GM18517 (cell line): ENCODE results near the gene SLC39A7.

Experiments used
- ATAC-seq: cut with Tn5 transposase; IDR thresholded peaks from one replicate; pipeline ENCODE4 v1.9.1; 2021; ENCODE audit warnings: mild to moderate bottlenecking, moderate library complexity; ENCODE audit not compliant: unreplicated experiment

The SLC39A7 gene

GRCh38 chr6:33200219-33201146, at the start of gene SLC39A7, which contains the start of gene RXRB:
TSS of gene SLC39A7 (plus strand) at chr6:33200867. CDS start at chr6:33201246, 379 bp downstream.
TSS of gene RXRB (minus strand) at chr6:33200665. CDS start at chr6:33200476, 189 bp downstream.
- ATAC-seq: peak; percentile 55

GRCh38 chr6:33151050-33151449, 49.6 kb upstream of the SLC39A7 start:
- no peak for ATAC-seq

- no peak for ATAC-seq
Observed at GRCh38 chr6:33154349-33154748, 46.3 kb upstream of the SLC39A7 start.

- no peak for ATAC-seq
Observed at GRCh38 chr6:33156561-33156960, 44.1 kb upstream of the SLC39A7 start.

- ATAC-seq: no peak
Observed at GRCh38 chr6:33156964-33157363, 43.7 kb upstream of the SLC39A7 start.

GRCh38 chr6:33160096-33160495, 40.6 kb upstream of the SLC39A7 start:
- ATAC-seq: no peak

DNA sequence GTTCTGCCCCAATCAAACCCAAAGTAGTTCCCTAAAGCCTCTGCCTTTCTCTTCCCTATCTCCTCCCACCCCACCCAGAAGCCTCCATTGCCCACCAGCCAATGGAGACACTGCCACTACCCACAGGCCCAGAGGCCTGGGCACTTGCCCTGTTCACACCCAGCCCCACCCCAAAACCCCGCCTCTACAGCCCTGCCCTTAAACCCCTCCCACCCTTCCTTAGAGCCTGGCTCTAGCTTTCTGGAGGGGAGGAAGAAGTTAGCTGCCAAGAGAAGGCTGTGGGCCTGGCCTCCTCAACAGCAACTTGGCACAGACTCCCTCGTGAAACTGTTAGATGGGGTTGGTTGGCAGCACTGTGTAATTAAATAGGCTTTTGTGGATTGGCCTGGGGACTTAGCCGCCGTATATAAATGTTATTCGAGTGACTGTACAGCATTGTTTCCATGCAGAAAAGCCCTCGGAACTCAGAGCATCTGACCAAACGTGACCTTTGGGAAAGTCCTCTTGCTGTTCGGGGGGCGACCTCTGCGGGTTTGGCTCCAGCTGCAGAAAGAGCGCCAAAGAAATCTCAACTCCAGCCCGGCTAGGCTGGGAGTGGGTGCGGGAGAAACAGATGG, 39.8 kb upstream of the SLC39A7 start:
- ATAC-seq: no peak

- ATAC-seq: no peak
Observed at GRCh38 chr6:33161354-33162331, 39.0 kb upstream of the SLC39A7 start.

GRCh38 chr6:33163540-33163939, 37.1 kb upstream of the SLC39A7 start:
- no peak for ATAC-seq

GRCh38 chr6:33164176-33164575, 36.5 kb upstream of the SLC39A7 start:
- no peak for ATAC-seq

GRCh38 chr6:33164665-33165373, 35.8 kb upstream of the SLC39A7 start:
- no peak for ATAC-seq

GRCh38 chr6:33165581-33166258, 34.9 kb upstream of the SLC39A7 start:
- no peak for ATAC-seq

DNA sequence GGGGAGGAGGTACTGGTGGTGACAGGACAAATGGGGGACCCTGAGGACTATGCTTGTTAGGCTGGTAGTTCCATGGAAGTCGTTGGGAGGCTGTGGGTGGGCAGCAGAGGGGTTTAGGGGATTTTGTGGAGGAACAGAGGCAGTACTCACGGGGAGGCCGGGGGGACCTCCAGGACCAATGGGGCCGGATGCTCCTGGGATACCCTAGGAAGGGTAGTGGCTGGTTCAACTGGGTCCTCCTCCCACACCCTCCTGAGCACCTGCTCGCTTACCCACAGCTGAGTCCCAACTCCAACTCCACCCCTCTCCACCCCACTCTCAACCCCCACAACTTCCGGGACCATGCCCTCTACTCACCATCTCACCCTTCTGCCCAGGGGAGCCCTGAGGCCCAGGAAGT, 34.3 kb upstream of the SLC39A7 start:
- no peak for ATAC-seq

DNA sequence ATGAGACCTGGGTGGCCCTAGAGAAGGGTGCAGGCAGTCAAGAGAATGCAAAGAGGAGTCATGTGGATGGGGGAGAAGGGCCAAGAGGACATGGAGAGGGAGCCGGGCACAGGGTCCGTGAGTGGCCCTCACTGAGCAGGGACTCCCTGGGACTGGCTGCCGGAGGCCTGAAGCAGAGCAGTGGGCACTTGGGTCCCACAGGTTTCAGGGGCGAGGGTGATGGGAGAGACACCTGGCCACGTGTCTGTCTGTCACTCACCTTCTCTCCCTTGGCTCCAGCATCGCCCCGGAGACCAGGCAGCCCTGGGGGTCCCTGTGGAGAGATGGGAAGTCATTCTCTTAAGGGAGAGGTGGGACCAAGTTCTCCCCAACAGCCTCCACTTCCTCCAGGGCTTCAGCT, 33.9 kb upstream of the SLC39A7 start:
- no peak for ATAC-seq

DNA sequence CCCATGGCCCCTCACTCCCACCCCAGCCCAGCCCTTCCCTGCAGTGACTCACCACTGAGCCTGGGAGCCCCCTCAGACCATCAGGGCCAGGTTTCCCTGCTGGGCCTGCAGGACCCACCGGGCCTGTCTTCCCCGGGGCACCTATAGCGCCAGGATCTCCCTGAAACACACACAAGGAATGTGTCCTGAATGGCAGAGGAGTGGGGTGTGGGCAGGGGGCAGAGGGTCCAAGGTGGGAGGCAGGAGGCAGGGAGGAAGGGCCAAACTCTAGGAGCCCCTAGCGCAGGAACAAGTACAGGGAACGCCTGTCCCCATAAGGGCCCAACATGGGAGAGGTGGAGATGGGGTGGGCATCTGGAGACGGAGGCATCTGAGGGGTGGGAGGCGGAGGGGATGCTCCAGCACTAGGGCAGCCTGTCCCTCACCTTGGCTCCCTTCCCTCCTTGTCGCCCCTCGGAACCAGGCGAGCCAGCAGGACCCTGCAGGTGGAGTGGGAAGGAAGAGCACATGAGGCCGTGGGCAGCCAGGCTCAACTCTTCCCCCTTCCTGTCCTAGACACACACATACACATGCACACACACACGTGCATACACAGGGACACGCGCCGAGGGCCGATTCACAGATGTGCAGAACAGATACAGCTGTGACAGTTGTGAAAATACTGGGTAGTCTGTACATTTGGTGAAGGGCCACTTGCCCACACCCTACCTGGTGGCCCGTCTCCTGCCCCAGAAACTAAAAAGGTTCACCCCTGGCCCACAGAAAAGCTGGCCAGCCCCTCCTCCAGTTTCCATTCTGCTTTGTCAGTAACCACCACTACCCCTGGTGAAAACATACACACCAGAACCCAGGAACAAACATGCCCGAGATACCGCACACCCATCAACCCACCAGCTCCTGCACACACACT, 33.0 kb upstream of the SLC39A7 start:
- no peak for ATAC-seq

GRCh38 chr6:33168284-33168601, 32.4 kb upstream of the SLC39A7 start:
- no peak for ATAC-seq

DNA sequence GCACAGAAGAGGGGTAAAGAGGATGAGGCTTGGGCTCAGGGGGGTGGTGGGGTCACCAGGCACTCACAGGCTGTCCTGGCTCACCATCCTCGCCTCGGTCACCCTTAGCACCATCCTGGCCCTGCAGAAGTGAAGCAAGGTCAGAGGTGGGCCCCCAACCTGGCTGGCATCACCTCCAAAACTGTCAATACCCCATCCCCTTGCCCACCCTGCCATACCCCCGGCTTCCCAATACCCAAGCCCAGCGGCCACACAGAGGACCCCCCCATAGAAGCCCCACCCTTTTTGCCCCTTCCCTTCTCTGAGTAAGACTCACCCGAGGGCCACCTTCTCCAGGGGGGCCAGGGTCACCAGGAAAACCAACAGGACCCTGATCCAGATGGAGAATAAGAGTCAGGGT, 32.0 kb upstream of the SLC39A7 start:
- no peak for ATAC-seq

DNA sequence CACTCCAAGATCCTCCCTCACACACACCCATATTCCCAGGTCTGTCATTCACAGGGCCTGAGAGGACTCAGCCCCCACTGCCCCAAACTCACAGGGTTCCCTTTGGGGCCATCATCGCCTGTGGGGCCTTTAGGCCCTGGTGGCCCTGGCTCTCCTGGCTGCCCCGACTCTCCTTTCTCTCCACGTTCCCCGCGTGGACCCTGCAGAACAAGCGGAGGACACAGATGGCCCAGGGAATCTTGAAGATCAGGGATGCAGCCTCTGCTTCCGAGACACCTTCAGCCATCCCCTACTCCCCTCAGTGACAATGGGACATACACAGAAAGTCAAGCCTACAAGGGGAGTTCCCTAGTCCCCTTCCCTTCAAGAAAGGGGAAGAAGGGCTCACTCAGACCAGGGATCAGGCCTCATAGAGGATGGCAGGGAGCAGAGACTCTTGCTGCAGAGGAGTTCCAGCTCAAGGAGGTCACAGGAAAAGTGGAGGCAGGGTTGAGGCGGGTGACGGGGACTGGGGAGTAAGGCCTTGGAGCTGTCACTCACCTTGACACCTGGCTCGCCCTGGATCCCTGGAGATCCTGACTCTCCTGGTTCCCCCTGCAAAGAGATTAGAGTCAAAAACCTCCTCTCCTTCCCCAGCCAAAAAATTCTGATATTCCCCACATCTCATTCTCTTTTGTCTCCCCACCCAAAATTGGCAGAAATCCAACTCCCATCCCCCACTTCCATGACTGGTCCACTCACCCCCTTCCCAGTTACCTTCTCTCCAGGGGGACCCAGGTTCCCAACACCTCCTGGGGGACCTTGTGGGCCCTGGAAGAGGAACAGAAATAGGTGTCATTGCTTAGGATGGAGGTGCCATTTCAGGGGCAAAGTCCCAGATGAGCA, 31.1 kb upstream of the SLC39A7 start:
- no peak for ATAC-seq
